ENCODE measurements around the gene ZSWIM3.

ZSWIM3 gene

GRCh38 chr20:45845452-45845851 is 12.0 kb upstream of the ZSWIM3 start:
- H3K4me3 ChIP-seq: no peak overlapping the region
- peak overlapping the region in 1 of 2 donors; percentile 27 for H3K27ac ChIP-seq
- peaks cover 0 to 31% (median 6%) of the 10 kb centered on the region in 4 donors for H3K4me1 ChIP-seq
- no peaks in the 10 kb centered on the region for H3K9me3 ChIP-seq
- no peaks in the 10 kb centered on the region for H3K27me3 ChIP-seq
- DNase-seq: no peak
- TF ChIP-seq, protein P1, sequence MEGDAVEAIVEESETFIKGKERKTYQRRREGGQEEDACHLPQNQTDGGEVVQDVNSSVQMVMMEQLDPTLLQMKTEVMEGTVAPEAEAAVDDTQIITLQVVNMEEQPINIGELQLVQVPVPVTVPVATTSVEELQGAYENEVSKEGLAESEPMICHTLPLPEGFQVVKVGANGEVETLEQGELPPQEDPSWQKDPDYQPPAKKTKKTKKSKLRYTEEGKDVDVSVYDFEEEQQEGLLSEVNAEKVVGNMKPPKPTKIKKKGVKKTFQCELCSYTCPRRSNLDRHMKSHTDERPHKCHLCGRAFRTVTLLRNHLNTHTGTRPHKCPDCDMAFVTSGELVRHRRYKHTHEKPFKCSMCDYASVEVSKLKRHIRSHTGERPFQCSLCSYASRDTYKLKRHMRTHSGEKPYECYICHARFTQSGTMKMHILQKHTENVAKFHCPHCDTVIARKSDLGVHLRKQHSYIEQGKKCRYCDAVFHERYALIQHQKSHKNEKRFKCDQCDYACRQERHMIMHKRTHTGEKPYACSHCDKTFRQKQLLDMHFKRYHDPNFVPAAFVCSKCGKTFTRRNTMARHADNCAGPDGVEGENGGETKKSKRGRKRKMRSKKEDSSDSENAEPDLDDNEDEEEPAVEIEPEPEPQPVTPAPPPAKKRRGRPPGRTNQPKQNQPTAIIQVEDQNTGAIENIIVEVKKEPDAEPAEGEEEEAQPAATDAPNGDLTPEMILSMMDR (IDR thresholded peaks at IDR 0.05): no peak
- intact Hi-C loops (cut with DNase I; ENCODE audit: low total_unique reads): no loop called here
- peaks cover 46 to 89% (median 69%) of the 10 kb centered on the region in 3 donors for H3K36me3 ChIP-seq

DNA sequence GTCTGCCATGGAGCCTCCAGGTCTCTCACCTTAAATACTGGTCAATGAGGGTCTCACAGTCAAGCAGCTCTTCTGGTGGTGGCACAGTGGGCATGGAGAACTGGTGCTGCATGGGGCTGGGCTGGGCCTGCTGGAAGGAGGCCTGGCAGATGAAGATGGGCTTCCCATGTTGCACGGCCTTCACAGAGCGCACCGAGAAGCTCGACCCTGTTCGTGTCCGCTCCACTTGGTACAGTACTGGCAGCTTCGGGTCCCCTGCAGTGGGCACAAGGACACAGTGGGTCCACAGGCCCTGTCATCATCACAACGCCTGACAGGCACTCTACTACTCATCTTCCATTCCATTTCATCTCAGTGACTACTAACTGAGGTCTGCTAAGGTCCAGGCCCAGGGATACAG is 9.0 kb upstream of the ZSWIM3 start:
- H3K36me3 ChIP-seq: peaks cover 32 to 84% (median 41%) of the 10 kb centered on the region in 3 donors
- TF ChIP-seq, protein P1 (IDR thresholded peaks at IDR 0.05): no peak
- no peak for DNase-seq

GRCh38 chr20:45848969-45849582 is 8.3 kb upstream of the ZSWIM3 start:
- Histone ChIP-seq H3K27me3 (no peaks in the 10 kb centered on the region), H3K9me3 (no peaks in the 10 kb centered on the region), H3K36me3 (peaks cover 31 to 82% (median 34%) of the 10 kb centered on the region in 3 donors), H3K4me1 (no peaks in the 10 kb centered on the region), H3K4me3 (no peak overlapping the region), H3K27ac (no peak overlapping the region)
- TF ChIP-seq, protein P1 (IDR thresholded peaks at IDR 0.05): no peak
- intact Hi-C loops (cut with DNase I; ENCODE audit: low total_unique reads): no loop called here
- DNase-seq: no peak

More for the DNA sequence above, 9.0 kb upstream of the ZSWIM3 start:
- peaks cover 0 to 3% (median 0%) of the 10 kb centered on the region in 4 donors for H3K4me1 ChIP-seq
- no peak overlapping the region for H3K4me3 ChIP-seq
- H3K9me3 ChIP-seq: no peaks in the 10 kb centered on the region
- intact Hi-C loops (cut with DNase I; ENCODE audit: low total_unique reads): no loop called here
- H3K27ac ChIP-seq: no peak overlapping the region
- no peaks in the 10 kb centered on the region for H3K27me3 ChIP-seq

- H3K9me3 ChIP-seq: no peaks in the 10 kb centered on the region
- no peak overlapping the region for H3K27ac ChIP-seq
- no peak overlapping the region for H3K4me3 ChIP-seq
- peaks cover 21 to 76% (median 27%) of the 10 kb centered on the region in 3 donors for H3K36me3 ChIP-seq
- TF ChIP-seq, protein P1 (IDR thresholded peaks at IDR 0.05): no peak
- DNase-seq: no peak
- H3K27me3 ChIP-seq: no peaks in the 10 kb centered on the region
- peaks cover 0 to 11% (median 9%) of the 10 kb centered on the region in 4 donors for H3K4me1 ChIP-seq
- intact Hi-C loops (cut with DNase I; ENCODE audit: low total_unique reads): no loop called here
These were observed 7.2 kb upstream of the ZSWIM3 start for GRCh38 chr20:45850238-45850637.

- intact Hi-C loops (cut with DNase I; ENCODE audit: low total_unique reads): no loop called here
- Histone ChIP-seq H3K4me1 (peaks cover 0 to 18% (median 16%) of the 10 kb centered on the region in 4 donors), H3K36me3 (peaks cover 17 to 70% (median 23%) of the 10 kb centered on the region in 3 donors), H3K9me3 (no peaks in the 10 kb centered on the region), H3K27me3 (no peaks in the 10 kb centered on the region), H3K27ac (no peak overlapping the region), H3K4me3 (no peak overlapping the region)
- no peak for DNase-seq
- TF ChIP-seq, protein P1 (IDR thresholded peaks at IDR 0.05): no peak
These were observed 6.5 kb upstream of the ZSWIM3 start for GRCh38 chr20:45850926-45851325.
